Right lobe of liver (tissue), 6 donors: Measurements from ENCODE around the gene CASP8. TPM values are rescaled to one million over a fixed set of nuclear protein-coding genes. Genes with fewer than 3 reads are reported as not detected.
"Not testable (repeated sequence)": the region's sequence is repeated elsewhere in the genome, so short reads cannot be mapped to it uniquely, and the experiment has no call there.

Experiments
- ATAC-seq, 4 donors: fragments of 200-7000 bp; cut with Tn5 transposase; one replicate each; pipeline ENCODE4 v1.9.1; 2020; ENCODE audit warnings: mild to moderate bottlenecking in 4 of 4, moderate library complexity in 4 of 4
- DNase-seq, 3 donors: peaks; one replicate each; pipeline ENCODE4 v3.0.0-alpha.2; 2020
- H3K27ac ChIP-seq, 3 donors: fragments of 200-600 bp; one replicate each; pipeline ENCODE4 v1.8.0; 2022
- H3K27me3 ChIP-seq, 2 donors: fragments of 200-600 bp; one replicate each; pipeline ENCODE4 v1.8.0; 2022
- H3K36me3 ChIP-seq, 4 donors: fragments of 200-600 bp; sonication (generic) in 1 of 4; one replicate each; pipeline versions ENCODE4 v1.5.1 to v1.8.0; 2017 to 2022; ENCODE audit warnings: control low read depth in 1 of 4
- H3K4me1 ChIP-seq, 4 donors: fragments of 200-600 bp; sonication (generic) in 1 of 4; one replicate each; pipeline versions ENCODE4 v1.5.1 to v1.8.0; 2017 to 2022; ENCODE audit warnings: control low read depth in 1 of 4
- H3K4me3 ChIP-seq, 3 donors: fragments of 200-600 bp; one replicate each; pipeline ENCODE4 v1.8.0; 2022
- H3K9me3 ChIP-seq, 4 donors: fragments of 200-600 bp; sonication (generic) in 1 of 4; one replicate each; pipeline versions ENCODE4 v1.5.1 to v1.8.0; 2017 to 2022; ENCODE audit warnings: control low read depth in 1 of 4
- POLR2A ChIP-seq: fragments of 450-650 bp; IDR thresholded peaks from one replicate; pipeline ENCODE4 v1.6.1; 2017; ENCODE audit warnings: antibody characterized with exemption, mild to moderate bottlenecking
- WGBS: methylation state at CpG from one replicate; pipeline ENCODE4 v1.1.6; 2018; ENCODE audit warnings: low coverage, low lambda C conversion rate; ENCODE audit not compliant: insufficient coverage; ENCODE audit errors: missing lambda C conversion rate; 5-methylcytosine and 5-hydroxymethylcytosine counted together
- intact Hi-C, 2 donors: fragments of 100-400 bp; cut with DNase I; formaldehyde crosslinking; loops; one replicate each; pipeline versions ENCODE4 v1.11.2 to v1.14.1; 2022
- total RNA-seq, 6 experiments: library from RNA; depleted of rRNA in 2 of 6; stranded (reverse); fragments of >200 nt in 2 of 6; fragmentation: NEBNext Ultra II Directional in 3 of 6; extraction: Animal tissue kit (Norgen Biotek cat#: 25700) in 3 of 6; gene quantifications; one replicate each; pipeline versions ENCODE4 v1.1.0 to v1.2.4, GENCODE V29; 2016 to 2023
- TF ChIP-seq, protein P1 (sequence below), 4 donors: fragments of 200-600 bp in 3 of 4; fragments of 450-650 bp in 1 of 4; IDR thresholded peaks; one replicate each; pipeline versions ENCODE4 v1.5.1 to v1.8.0; 2016 to 2022; ENCODE audit warnings: antibody characterized with exemption in 4 of 4, mild to moderate bottlenecking in 2 of 4
- donor health status: DM: no; HTN: yes; CAD: no.
- donor health status: DM: no; HTN: no; CAD: no.
- donor health status: DM: no; HTN: no; CAD: no.
- donor health status: DM: no; HTN: yes; CAD: no.
- donor health status: DM: no; HTN: yes; CAD: no.

CASP8 gene
- total RNA-seq, 6 experiments from 2014 or later: 8.8 to 14.8 (median 11.5) TPM

DNA sequence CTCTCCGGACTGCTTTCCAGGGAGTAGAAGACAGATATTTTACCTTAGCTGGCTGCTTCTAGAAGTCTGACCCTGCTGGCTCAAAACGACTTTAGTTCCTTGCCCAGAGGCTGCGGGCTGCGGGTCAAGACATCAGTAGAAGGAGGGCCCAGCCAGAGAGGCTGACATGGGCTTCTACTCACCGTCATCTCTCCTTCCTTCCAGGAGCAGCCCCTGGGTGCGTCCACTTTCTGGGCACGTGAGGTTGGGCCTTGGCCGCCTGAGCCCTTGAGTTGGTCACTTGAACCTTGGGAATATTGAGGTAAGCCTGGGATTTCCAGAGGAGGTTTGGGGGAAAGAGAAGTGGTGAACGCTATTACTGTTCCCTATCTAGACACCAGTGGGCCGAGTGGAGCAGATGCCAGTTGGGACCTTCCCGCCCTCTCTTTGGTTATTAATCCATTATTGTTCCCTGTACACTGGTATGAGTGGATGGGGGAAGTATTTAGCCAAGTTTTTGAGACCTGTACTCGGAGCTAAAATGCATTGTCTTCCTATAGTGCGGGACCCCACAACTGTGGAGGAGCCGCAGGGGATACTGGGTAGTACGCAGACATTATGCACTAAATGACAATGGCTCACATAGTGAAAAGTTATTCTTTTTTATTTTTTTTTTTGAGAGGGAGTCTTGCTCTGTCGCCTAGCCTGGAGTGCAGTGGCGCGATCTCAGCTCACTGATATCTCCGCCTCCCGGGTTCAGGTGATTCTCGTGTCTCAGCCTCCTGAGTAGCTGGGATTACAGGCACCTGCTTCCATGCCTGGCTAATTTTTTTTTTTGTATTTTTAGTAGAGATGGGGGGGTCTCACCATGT lies 26.3 kb upstream of the CASP8 start:
- Histone ChIP-seq H3K4me1 (peaks cover 0 to 39% (median 5%) of the 10 kb centered on the region in 4 donors), H3K4me3 (peak overlapping the region; percentile 52 to 62 (median 58)), H3K36me3 (no peaks in the 10 kb centered on the region), H3K27ac (peak overlapping the region; percentile 62 to 71 (median 63)), H3K9me3 (no peaks in the 10 kb centered on the region), H3K27me3 (no peaks in the 10 kb centered on the region)
- intact Hi-C loops: loop anchor here in 1 of 2 donors (5.0 kb wide), 1 partner anchor 47 kb away; no protein-coding TSS in a partner anchor
- DNase-seq: no peak
- TF ChIP-seq POLR2A: no peak
- TF ChIP-seq, protein P1, sequence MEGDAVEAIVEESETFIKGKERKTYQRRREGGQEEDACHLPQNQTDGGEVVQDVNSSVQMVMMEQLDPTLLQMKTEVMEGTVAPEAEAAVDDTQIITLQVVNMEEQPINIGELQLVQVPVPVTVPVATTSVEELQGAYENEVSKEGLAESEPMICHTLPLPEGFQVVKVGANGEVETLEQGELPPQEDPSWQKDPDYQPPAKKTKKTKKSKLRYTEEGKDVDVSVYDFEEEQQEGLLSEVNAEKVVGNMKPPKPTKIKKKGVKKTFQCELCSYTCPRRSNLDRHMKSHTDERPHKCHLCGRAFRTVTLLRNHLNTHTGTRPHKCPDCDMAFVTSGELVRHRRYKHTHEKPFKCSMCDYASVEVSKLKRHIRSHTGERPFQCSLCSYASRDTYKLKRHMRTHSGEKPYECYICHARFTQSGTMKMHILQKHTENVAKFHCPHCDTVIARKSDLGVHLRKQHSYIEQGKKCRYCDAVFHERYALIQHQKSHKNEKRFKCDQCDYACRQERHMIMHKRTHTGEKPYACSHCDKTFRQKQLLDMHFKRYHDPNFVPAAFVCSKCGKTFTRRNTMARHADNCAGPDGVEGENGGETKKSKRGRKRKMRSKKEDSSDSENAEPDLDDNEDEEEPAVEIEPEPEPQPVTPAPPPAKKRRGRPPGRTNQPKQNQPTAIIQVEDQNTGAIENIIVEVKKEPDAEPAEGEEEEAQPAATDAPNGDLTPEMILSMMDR (IDR thresholded peaks at IDR 0.05): no peak
- 62% methylated on average over 13 of the region's 21 CpGs for WGBS
- ATAC-seq: peak in 2 of 4 donors; percentile 1

DNA sequence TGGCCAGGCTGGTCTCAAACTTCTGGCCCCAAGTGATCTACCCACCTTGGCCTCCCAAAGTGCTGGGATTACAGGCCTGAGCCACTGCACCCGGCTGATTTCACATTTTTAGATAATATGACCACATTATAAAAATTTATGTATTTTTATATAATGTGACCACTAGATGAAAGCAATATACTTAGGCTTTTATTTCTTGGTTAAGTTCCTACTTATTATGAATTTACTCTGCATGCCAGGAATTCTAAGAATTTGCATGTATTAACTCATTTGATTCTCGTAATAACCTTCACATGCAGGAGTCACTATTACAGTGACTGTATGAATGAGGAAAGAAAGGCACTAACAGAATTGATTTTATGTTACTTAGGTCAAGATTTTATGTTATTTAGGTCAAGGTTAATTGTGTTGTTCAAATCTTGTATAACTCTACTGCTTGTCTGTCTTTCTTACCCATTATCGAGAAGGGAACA lies 25.6 kb upstream of the CASP8 start:
- Histone ChIP-seq H3K9me3 (no peaks in the 10 kb centered on the region), H3K4me3 (peak overlapping the region in 1 of 3 donors; percentile 10), H3K4me1 (peaks cover 0 to 39% (median 5%) of the 10 kb centered on the region in 4 donors), H3K36me3 (peaks cover 0 to 3% (median 0%) of the 10 kb centered on the region in 4 donors), H3K27me3 (no peaks in the 10 kb centered on the region), H3K27ac (no peak overlapping the region)
- 36% methylated on average over 3 of the region's 3 CpGs for WGBS
- no peak for ATAC-seq
- intact Hi-C loops: loop anchor here in 1 of 2 donors (5.0 kb wide), 2 partner anchors 47 to 128 kb away; no protein-coding TSS in a partner anchor
- DNase-seq: no peak
- TF ChIP-seq POLR2A: no peak
- TF ChIP-seq, protein P1 (IDR thresholded peaks at IDR 0.05): no peak

DNA sequence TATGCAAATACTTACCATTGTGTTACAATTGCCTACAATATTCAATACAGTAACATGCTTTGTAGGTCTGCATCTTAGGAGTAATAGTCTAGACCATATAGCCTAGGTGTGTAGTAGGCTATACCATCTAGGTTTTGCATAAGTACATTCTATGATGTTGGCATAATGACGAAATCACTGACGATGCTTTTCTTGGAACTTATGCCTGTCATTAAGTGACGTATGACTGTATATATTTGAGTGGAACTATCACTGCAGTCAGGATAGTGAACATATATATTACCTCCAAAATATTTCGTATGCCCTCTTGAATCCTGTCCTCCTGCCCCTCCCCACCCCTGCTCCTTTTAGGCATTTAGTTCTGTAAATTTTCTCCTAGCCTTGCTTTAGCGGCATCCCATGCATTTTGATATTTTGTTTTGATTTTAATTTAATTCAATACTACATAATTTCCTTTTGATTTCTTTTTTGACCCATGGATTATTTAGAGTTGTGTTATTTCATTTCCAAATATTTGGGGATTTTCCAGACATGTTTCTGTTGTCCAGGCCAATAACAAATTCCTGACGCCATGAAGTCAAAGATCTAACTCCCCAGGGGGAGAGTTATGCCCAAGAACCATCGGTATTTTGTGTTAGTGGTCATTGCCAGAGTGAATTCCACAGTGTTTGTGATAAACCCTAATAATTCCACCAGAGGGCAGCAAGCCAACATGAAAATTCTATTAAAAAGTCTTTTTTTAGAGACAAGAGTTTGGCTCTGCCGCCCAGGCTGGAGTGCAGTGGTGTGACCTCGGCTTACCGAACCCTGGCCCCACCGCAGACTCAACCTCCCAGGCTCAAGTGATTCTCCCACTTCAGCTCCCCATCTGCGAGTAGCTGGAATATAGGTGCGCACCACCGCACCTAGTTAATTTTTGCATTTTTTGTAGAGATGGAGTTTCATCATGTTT lies 24.2 kb upstream of the CASP8 start:
- 26% methylated on average over 14 of the region's 14 CpGs for WGBS
- Histone ChIP-seq H3K27ac (no peak overlapping the region), H3K9me3 (no peaks in the 10 kb centered on the region), H3K4me3 (no peak overlapping the region), H3K27me3 (no peaks in the 10 kb centered on the region), H3K4me1 (peaks cover 0 to 39% (median 5%) of the 10 kb centered on the region in 4 donors), H3K36me3 (peaks cover 0 to 5% (median 0%) of the 10 kb centered on the region in 4 donors)
- ATAC-seq (peak; percentile 9 to 22 (median 20)), DNase-seq (peak in 1 of 3 donors; percentile 56)
- TF ChIP-seq, protein P1 (IDR thresholded peaks at IDR 0.05): peak; percentile 62 to 68 (median 63)
- no peak for TF ChIP-seq POLR2A
- intact Hi-C loops: loop anchor here in 1 of 2 donors (5.0 kb wide), 1 partner anchor 126 kb away; no protein-coding TSS in a partner anchor

DNA sequence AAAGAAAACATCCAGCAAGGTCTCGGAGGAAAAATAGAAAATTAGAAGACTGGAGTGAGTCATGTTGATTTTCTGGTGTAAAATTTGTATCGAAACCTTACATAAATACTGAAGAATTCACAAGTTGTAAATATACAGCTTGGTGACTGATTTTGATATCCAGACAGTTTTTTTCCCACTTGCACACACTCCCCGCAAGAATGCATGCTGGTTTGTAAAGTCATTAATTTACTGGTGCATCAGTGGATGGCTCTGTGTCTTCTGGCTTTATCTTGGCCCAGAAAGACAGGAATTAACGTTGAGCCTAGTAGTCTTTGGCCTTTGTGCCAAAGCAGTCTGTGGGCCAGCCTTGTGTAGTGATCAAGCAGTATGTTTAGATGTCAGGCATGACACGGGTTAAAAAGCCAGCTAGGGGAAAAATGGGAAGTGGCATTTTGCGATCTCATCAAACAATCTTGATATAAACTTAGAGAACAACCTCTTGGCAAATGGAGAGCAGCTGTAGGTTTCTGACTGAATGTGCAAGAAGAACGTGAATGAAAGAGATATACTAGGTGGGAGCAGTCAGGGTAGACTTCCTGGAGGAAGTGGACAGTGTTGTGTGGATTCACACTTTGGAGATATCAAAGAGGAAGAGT lies 22.7 kb upstream of the CASP8 start:
- ATAC-seq: no peak
- WGBS: 50% methylated on average over 7 of the region's 7 CpGs
- Histone ChIP-seq H3K9me3 (no peaks in the 10 kb centered on the region), H3K4me3 (no peak overlapping the region), H3K36me3 (peaks cover 0 to 5% (median 0%) of the 10 kb centered on the region in 4 donors), H3K27ac (no peak overlapping the region), H3K27me3 (no peaks in the 10 kb centered on the region), H3K4me1 (peaks cover 0 to 36% (median 4%) of the 10 kb centered on the region in 4 donors)
- DNase-seq: no peak
- TF ChIP-seq POLR2A: no peak
- TF ChIP-seq, protein P1 (IDR thresholded peaks at IDR 0.05): no peak
- intact Hi-C loops: loop anchor here in 1 of 2 donors (5.0 kb wide), 1 partner anchor 125 kb away; no protein-coding TSS in a partner anchor

DNA sequence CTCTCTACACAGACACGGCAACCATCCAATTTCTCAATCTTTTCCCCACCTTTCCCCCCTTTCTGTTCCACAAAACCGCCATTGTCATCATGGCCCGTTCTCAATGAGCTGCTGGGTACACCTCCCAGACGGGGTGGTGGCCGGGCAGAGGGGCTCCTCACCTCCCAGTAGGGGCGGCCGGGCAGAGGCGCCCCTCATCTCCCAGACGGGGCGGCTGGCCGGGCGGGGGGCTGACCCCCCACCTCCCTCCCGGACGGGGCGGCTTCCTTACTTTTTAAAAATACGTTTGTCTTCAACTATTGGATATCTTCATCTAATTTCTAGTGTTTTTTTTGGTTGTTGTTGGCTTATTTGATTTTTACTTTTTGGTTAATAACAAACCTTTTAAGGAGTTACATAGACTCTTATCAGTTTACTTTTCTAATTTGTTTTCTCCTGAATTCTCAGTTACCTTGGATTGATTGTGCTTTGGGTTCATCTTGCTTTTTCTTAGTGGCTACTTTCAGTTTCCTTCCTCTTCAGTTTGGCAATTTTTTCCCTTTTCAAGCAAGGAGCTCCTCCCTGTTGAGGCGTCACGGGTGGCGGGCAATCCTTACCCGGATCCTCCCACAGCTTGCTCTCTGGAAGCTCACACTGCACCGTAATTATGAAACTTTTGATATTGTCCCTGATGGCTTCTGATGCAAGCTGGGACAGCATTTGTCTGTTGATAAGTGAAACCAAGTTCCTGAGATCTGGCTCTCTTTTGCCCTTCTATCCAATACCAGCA lies 21.0 kb upstream of the CASP8 start:
- Histone ChIP-seq H3K4me1 (peaks cover 0 to 25% (median 2%) of the 10 kb centered on the region in 4 donors), H3K27ac (peak overlapping the region in 2 of 3 donors; percentile 32)
- peak; percentile 56 to 74 (median 71) for DNase-seq
- not testable (repeated sequence) for H3K36me3 ChIP-seq, H3K4me3 ChIP-seq, H3K27me3 ChIP-seq, H3K9me3 ChIP-seq
- WGBS: 69% methylated on average over 11 of the region's 21 CpGs
- intact Hi-C loops: loop anchor here in 1 of 2 donors (5.0 kb wide), 1 partner anchor 123 kb away; no protein-coding TSS in a partner anchor
- ATAC-seq: peak; percentile 59 to 75 (median 64)
